HG03432 (cell line): ENCODE results near the gene A4GALT.
"Not testable (repeated sequence)": the region's sequence is repeated elsewhere in the genome, so short reads cannot be mapped to it uniquely, and the experiment has no call there.

Experiments
- ATAC-seq: cut with Tn5 transposase; IDR thresholded peaks from one replicate; pipeline ENCODE4 v1.9.1; 2021; ENCODE audit warnings: mild to moderate bottlenecking, moderate library complexity; ENCODE audit not compliant: unreplicated experiment

A4GALT gene

GRCh38 chr22:42684462-42685195 lies 36.0 kb downstream of the A4GALT start:
- ATAC-seq: no peak

GRCh38 chr22:42683578-42684283 lies 36.9 kb downstream of the A4GALT start:
- ATAC-seq: no peak

- ATAC-seq: no peak
Measured at GRCh38 chr22:42682113-42682851, 38.4 kb downstream of the A4GALT start.

- ATAC-seq: no peak
Measured at GRCh38 chr22:42680648-42681047, 40.0 kb downstream of the A4GALT start.

GRCh38 chr22:42679691-42680090 lies 41.0 kb downstream of the A4GALT start:
- ATAC-seq: no peak

GRCh38 chr22:42678894-42679293 lies 41.8 kb downstream of the A4GALT start:
- ATAC-seq: no peak

GRCh38 chr22:42677936-42678335 lies 42.7 kb downstream of the A4GALT start:
- not testable (repeated sequence) for ATAC-seq

- ATAC-seq: no peak
Measured at GRCh38 chr22:42676059-42676607, 44.5 kb downstream of the A4GALT start.

GRCh38 chr22:42673898-42674401 lies 46.7 kb downstream of the A4GALT start:
- ATAC-seq: no peak

- ATAC-seq: not testable (repeated sequence)
Measured at GRCh38 chr22:42673071-42673470, 47.6 kb downstream of the A4GALT start.

GRCh38 chr22:42670921-42671709 lies 49.6 kb downstream of the A4GALT start:
- ATAC-seq: no peak

GRCh38 chr22:42670046-42670445 lies 50.6 kb downstream of the A4GALT start:
- no peak for ATAC-seq

GRCh38 chr22:42666393-42666792 lies 54.3 kb downstream of the A4GALT start:
- not testable (repeated sequence) for ATAC-seq

- ATAC-seq: peak; percentile 43
Measured at GRCh38 chr22:42664976-42665831, 55.5 kb downstream of the A4GALT start.

GRCh38 chr22:42661985-42662831 lies 58.5 kb downstream of the A4GALT start:
- no peak for ATAC-seq

- no peak for ATAC-seq
Measured at GRCh38 chr22:42656578-42656977, 64.1 kb downstream of the A4GALT start.

- peak; percentile 52 for ATAC-seq
Measured at GRCh38 chr22:42655693-42656092, 65.0 kb downstream of the A4GALT start.

GRCh38 chr22:42654436-42655073 lies 66.1 kb downstream of the A4GALT start:
- no peak for ATAC-seq
